ENCODE measurements around the gene INSYN2B.

Gene INSYN2B

DNA sequence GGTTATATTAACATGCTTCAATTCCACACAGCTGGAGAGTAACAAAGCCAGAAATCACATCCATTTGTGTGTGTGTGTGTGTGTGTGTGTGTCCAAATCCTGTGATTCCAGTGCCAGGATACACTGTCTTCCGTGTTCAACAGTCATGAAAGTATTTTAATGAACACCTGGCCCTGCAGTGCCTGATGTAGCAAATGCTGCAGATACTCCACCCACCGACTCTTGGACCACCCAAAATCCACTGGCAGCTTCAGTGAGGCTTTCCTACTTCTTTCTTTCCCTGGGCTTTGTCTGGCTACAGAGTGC is 13.1 kb upstream of the INSYN2B start:
- H3K27ac Mint-ChIP-seq (ENCODE audit: low read depth) = no peak overlapping the region
- ATAC-seq (replicated peaks; ENCODE audit: extremely low read depth, poor library complexity, severe bottlenecking) = no peak
- DNase-seq (ENCODE audit: low spot score in 2 of 2) = no peak
- peaks cover 7% of the 10 kb centered on the region for H3K4me1 Mint-ChIP-seq
- no peaks in the 10 kb centered on the region for H3K27me3 Mint-ChIP-seq
- H3K36me3 Mint-ChIP-seq (ENCODE audit: insufficient read depth) = peaks cover 27% of the 10 kb centered on the region
- H3K4me3 Mint-ChIP-seq = no peak overlapping the region
- H3K9me3 Mint-ChIP-seq = no peaks in the 10 kb centered on the region

DNA sequence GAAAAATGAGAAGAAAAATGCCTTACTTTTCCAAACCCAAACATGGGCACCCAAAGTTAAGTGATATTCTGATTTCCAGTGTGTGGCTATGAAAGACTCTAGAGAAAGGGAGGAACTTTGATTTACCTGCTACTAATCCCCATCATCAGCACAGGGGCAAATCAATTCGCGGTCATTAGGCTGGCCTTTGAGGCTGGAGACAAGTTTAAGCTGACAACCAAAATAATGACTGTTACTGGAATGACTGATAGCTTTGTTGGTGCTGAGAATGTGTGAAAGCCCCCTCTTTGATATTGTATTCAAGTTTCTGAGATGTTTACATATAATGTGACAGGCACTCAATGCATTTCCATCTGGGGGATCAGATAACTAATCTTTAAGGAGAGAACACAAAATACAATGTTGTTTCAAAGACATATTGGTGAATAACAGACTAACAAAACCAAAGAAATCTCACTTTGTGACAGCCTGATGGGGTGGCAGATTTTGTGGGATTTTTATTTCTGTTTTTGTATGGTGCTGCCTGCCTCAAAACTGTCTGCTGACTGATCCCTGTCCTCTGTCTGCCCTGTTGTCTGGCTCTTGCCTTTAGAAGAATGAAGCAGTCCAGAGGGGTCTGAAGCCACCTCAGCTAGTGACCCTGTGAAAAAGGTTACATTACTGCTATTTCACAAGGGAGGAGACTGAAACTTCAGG is 12.6 kb upstream of the INSYN2B start:
- Mint-ChIP-seq H3K36me3 (ENCODE audit: insufficient read depth) (peaks cover 23% of the 10 kb centered on the region), H3K27ac (ENCODE audit: low read depth) (no peak overlapping the region)

DNA sequence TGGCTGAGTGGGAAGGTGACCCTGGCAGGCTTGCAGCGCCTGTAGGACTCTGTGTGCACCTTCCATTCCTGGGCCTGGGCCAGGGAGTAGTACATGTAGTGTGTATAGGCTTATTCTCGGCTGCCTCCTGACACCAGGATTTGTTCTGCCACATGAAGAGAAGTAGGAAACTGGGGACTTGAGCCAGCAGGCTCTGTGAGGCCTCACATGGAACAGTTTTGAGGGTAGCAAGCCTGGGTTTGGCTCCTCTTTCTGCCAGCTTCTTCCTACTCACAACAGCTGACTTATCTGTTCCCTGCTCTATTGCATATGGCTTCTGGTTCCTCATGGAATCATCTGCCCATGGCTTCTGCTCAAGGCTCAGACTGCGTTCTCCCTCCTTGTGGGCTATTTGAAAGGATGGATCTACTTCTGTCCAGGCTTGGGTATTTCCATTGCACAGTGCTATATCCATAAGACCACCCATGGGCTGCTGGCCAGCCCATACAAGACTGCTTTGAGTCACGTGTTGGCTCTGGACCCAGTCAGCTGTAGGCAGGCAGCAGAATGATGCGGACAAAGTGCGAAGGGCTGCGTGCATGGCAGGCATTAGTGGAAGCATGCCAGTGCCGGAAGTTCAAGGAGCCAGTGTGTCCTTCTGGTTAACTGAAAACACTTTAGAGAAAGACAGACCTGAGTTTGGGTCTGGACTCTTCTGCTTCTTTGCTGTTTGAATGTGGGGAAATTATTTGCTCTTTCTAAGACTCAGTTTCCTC is 11.0 kb upstream of the INSYN2B start:
- Mint-ChIP-seq H3K4me3 (no peak overlapping the region), H3K4me1 (peaks cover 7% of the 10 kb centered on the region), H3K36me3 (ENCODE audit: insufficient read depth) (peaks cover 24% of the 10 kb centered on the region), H3K27ac (ENCODE audit: low read depth) (no peak overlapping the region), H3K27me3 (no peaks in the 10 kb centered on the region), H3K9me3 (no peaks in the 10 kb centered on the region)
- DNase-seq (ENCODE audit: low spot score in 2 of 2) (no peak), ATAC-seq (replicated peaks; ENCODE audit: extremely low read depth, poor library complexity, severe bottlenecking) (no peak)

More for the DNA sequence above, 12.6 kb upstream of the INSYN2B start:
- DNase-seq (ENCODE audit: low spot score in 2 of 2) (no peak), ATAC-seq (replicated peaks; ENCODE audit: extremely low read depth, poor library complexity, severe bottlenecking) (no peak)
- no peak overlapping the region for H3K4me3 Mint-ChIP-seq
- H3K4me1 Mint-ChIP-seq = peaks cover 7% of the 10 kb centered on the region
- no peaks in the 10 kb centered on the region for H3K9me3 Mint-ChIP-seq
- no peaks in the 10 kb centered on the region for H3K27me3 Mint-ChIP-seq

DNA sequence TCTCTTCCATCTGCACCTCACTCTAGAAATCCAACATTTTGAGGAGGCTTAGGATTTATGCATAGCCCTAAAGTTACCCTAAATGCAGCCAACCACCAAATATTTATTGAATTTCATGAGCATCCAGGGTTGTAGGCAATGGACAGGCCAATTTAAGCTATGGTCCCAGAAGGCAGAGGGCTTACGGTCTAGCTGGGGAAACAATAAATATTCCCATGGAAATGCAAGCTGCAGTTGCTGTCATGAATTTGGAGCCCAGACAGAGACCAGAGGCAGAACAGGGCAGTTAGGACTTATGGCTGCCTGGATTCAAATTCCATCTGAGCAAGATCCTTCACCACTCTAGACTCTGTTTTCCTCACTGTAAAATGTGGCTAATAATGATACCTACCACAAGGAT is 9.1 kb upstream of the INSYN2B start:
- ATAC-seq (replicated peaks; ENCODE audit: extremely low read depth, poor library complexity, severe bottlenecking) (no peak), DNase-seq (ENCODE audit: low spot score in 2 of 2) (no peak)
- Mint-ChIP-seq H3K4me3 (no peak overlapping the region), H3K27ac (ENCODE audit: low read depth) (no peak overlapping the region), H3K27me3 (no peaks in the 10 kb centered on the region), H3K36me3 (ENCODE audit: insufficient read depth) (peaks cover 29% of the 10 kb centered on the region), H3K4me1 (peaks cover 7% of the 10 kb centered on the region), H3K9me3 (no peaks in the 10 kb centered on the region)

DNA sequence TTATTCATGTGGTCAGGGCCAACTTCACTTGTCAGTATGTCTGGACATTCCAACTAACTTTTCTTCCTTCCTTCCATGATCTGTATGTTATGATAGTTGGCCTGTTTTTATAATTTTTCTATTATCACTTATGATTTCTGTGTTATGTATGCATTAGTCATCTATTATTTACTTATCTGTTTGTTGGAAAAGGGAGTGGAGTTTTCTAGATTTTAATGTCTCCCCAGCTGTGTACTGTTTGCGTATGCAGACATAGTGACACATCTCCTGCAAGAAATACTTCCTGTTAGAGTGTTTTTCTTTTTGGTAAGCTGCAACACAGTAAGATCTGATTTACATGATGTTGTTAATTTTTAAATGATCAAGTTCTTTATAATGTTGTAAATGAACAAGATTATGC is 8.7 kb upstream of the INSYN2B start:
- ATAC-seq (replicated peaks; ENCODE audit: extremely low read depth, poor library complexity, severe bottlenecking) (no peak), DNase-seq (ENCODE audit: low spot score in 2 of 2) (no peak)
- Mint-ChIP-seq H3K4me1 (peaks cover 7% of the 10 kb centered on the region), H3K27me3 (no peaks in the 10 kb centered on the region), H3K4me3 (no peak overlapping the region), H3K36me3 (ENCODE audit: insufficient read depth) (peaks cover 29% of the 10 kb centered on the region), H3K9me3 (no peaks in the 10 kb centered on the region), H3K27ac (ENCODE audit: low read depth) (no peak overlapping the region)

DNA sequence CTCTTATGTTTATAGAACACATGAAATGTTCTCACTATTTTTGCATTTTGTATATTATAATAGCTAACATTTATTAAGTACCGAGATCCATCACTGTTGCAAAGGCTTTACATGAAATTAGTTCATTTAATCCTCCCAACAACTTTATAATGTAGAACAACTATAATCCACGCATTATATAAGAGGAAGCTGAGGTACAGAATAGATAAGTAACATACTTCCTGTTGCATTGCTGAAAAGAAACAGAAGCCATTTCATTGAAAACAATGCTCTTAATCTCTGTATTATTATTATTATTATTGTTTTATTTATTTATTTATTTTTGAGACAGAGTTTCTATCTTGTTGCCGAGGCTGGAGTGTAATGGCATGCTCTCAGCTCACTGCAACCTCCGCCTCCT is 7.9 kb upstream of the INSYN2B start:
- H3K27me3 Mint-ChIP-seq = no peaks in the 10 kb centered on the region
- no peaks in the 10 kb centered on the region for H3K9me3 Mint-ChIP-seq
- H3K4me1 Mint-ChIP-seq = peaks cover 7% of the 10 kb centered on the region
- no peak overlapping the region for H3K27ac Mint-ChIP-seq (ENCODE audit: low read depth)
- no peak overlapping the region for H3K4me3 Mint-ChIP-seq
- peaks cover 35% of the 10 kb centered on the region for H3K36me3 Mint-ChIP-seq (ENCODE audit: insufficient read depth)
- ATAC-seq (replicated peaks; ENCODE audit: extremely low read depth, poor library complexity, severe bottlenecking) = no peak
- DNase-seq (ENCODE audit: low spot score in 2 of 2) = no peak

DNA sequence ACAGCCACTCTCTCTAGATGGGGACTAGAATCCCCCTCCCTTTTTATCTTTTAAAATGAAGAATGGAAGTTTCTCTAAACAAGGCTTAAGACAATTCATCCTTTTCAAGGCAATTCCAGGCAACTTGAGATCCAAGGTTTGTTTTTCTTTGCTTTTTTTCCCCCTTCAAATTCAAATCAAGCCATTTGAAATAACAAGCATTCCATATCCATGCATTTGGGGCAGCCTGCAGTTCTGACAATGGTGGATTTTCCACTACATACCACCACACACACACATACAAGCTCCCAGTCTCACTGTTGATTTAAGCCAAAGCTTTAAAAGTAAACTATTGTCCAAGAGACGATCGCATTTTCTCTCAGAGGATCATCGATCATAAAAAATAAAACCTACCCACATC is 424 bp downstream of the INSYN2B start:
- ATAC-seq (replicated peaks; ENCODE audit: extremely low read depth, poor library complexity, severe bottlenecking) = no peak
- Mint-ChIP-seq H3K27ac (ENCODE audit: low read depth) (no peak overlapping the region), H3K27me3 (no peaks in the 10 kb centered on the region), H3K4me1 (peaks cover 16% of the 10 kb centered on the region), H3K36me3 (ENCODE audit: insufficient read depth) (peaks cover 37% of the 10 kb centered on the region), H3K9me3 (no peaks in the 10 kb centered on the region), H3K4me3 (no peak overlapping the region)
- no peak for DNase-seq (ENCODE audit: low spot score in 2 of 2)

DNA sequence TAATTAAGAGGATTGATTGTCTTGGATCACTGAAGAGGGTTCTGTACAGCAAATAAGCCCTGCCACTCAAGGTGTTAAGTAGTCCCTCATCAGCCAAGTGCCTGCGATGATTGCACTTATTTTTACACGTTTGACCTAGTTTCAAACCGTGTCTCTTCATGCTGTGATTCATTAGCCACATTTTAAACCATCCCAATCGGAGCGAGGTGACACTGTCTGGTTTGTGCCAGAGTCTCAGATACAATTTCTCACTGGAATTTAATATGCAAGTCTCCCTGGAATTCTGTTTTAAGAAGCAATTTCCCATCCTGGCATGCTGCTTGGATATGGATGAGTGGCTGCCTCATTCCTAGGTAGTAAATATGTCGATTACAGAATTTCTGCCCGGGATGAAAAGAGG is 1.6 kb downstream of the INSYN2B start:
- Mint-ChIP-seq H3K27me3 (no peaks in the 10 kb centered on the region), H3K36me3 (ENCODE audit: insufficient read depth) (peaks cover 31% of the 10 kb centered on the region), H3K4me1 (peaks cover 16% of the 10 kb centered on the region), H3K9me3 (no peaks in the 10 kb centered on the region), H3K27ac (ENCODE audit: low read depth) (no peak overlapping the region), H3K4me3 (no peak overlapping the region)
- DNase-seq (ENCODE audit: low spot score in 2 of 2) (no peak), ATAC-seq (replicated peaks; ENCODE audit: extremely low read depth, poor library complexity, severe bottlenecking) (no peak)

DNA sequence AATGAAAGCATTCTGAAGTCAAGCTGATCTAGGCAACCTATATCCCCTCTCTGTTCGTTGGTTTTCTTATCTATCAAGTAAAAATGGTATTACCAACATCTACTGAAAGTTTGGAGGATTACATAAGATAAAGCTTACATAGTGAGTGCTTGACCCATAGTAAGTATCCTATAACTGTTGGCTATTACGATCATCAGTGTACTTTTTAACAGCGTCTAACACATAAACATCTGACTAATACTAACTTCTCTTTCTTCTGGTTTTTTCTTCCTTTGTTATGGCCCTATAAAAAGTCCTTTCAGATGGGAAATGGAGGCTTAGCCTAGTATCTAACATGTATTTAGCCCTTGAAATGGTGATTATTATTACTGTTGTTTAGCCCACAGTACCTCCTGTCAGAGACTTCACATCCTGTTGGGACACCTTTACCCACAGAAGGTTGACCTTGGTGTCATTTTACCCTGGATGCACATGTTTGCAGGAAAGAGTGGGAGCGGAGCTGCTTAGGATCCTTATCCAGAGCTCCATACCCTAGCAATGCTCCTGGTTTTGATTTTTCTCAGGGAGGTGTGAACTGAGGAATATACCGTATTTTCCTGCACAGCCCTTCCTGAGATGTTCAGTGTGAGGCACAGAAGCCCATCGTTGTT is 6.0 kb downstream of the INSYN2B start:
- Mint-ChIP-seq H3K36me3 (ENCODE audit: insufficient read depth) (peaks cover 15% of the 10 kb centered on the region), H3K4me1 (peaks cover 15% of the 10 kb centered on the region), H3K27me3 (no peaks in the 10 kb centered on the region), H3K27ac (ENCODE audit: low read depth) (no peak overlapping the region), H3K9me3 (no peaks in the 10 kb centered on the region), H3K4me3 (no peak overlapping the region)
- no peak for DNase-seq (ENCODE audit: low spot score in 2 of 2)
- no peak for ATAC-seq (replicated peaks; ENCODE audit: extremely low read depth, poor library complexity, severe bottlenecking)

DNA sequence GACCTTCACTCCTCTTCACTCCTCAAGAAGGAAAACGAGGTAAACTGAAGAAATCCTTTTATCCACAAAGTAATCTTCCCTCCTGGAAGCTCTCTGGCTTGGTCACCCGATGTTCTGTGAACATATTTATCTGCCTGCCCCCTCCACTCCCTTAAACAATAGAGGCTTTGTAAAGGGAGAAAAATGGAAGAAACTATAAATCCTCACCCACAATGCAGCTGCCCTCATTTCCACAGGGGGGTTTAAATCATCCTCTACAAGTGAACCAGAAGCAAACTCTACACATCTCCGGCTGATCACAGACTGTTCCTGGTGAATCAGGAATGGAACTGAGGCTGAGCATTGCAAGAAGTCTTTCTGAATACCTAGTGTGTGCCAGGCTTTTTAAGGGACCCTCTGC is 7.2 kb downstream of the INSYN2B start:
- ATAC-seq (replicated peaks; ENCODE audit: extremely low read depth, poor library complexity, severe bottlenecking) (no peak), DNase-seq (ENCODE audit: low spot score in 2 of 2) (no peak)
- H3K36me3 Mint-ChIP-seq (ENCODE audit: insufficient read depth) = peaks cover 15% of the 10 kb centered on the region
- H3K27ac Mint-ChIP-seq (ENCODE audit: low read depth) = no peak overlapping the region
- no peaks in the 10 kb centered on the region for H3K27me3 Mint-ChIP-seq
- no peak overlapping the region for H3K4me3 Mint-ChIP-seq
- H3K4me1 Mint-ChIP-seq = peaks cover 24% of the 10 kb centered on the region
- no peaks in the 10 kb centered on the region for H3K9me3 Mint-ChIP-seq

DNA sequence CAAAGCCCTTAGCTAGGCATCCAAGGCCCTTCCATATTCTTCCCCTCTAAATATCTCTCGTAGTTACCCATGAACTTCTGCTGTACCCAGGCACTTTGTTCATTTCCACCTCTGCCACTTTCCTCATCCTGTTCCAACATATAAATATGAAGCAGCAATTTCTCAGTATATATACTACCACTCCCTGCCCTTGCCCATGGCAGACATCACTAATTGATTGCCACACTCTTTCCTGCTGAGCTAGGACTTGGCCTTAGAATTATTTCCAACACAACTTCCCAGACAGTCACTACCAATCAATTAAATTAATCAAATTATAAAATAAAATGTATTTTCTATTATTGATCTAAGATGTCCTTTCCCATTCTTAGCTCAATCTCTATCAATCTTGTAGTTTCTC is 8.5 kb downstream of the INSYN2B start:
- H3K36me3 Mint-ChIP-seq (ENCODE audit: insufficient read depth) = peaks cover 17% of the 10 kb centered on the region
- no peak for ATAC-seq (replicated peaks; ENCODE audit: extremely low read depth, poor library complexity, severe bottlenecking)
- H3K4me1 Mint-ChIP-seq = peaks cover 37% of the 10 kb centered on the region
- H3K4me3 Mint-ChIP-seq = no peak overlapping the region
- DNase-seq (ENCODE audit: low spot score in 2 of 2) = no peak
- H3K27ac Mint-ChIP-seq (ENCODE audit: low read depth) = no peak overlapping the region
- no peaks in the 10 kb centered on the region for H3K27me3 Mint-ChIP-seq
- H3K9me3 Mint-ChIP-seq = no peaks in the 10 kb centered on the region

DNA sequence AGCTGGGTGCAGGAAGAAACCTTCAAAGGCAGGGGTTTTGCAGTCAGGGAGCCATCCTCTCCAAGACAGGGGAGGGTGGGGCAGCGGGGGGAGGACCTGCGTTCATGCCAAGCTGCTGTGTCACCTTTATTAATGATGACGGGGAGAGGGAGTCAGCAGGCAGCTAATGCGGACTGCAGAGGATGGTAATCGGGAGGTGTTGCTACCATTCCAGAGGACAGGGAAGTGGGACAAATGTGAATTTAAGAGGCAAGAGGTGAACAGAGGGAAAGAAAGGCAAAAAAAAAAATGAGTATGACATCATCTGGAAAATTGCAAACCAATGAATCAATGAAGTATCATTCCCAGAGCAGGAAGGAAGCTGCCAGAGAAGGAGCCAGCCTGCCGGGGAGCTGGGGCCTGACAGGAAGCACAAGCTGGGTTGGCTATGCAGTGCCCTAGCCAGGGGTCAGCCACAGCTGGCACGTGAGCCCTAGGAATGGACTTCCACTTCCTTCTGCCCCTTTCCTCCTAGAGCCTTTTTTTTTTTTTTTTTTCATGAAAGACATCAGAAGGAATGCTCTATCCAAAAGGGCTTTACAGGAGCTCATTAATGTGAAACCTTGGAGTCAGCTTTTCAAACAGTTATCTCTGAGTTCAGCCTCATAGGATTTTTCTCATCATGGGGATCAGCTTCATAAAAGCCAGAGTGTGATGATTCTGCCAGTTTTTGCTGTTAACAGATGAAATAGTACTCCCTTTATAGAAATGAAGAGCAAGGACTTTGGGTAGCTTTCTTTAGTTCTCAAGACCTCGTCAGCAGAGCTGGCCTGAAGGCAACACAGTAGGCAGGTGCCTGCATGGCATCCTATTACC is 9.2 kb downstream of the INSYN2B start:
- DNase-seq (ENCODE audit: low spot score in 2 of 2) (no peak), ATAC-seq (replicated peaks; ENCODE audit: extremely low read depth, poor library complexity, severe bottlenecking) (no peak)
- peaks cover 18% of the 10 kb centered on the region for H3K36me3 Mint-ChIP-seq (ENCODE audit: insufficient read depth)
- H3K4me1 Mint-ChIP-seq = peaks cover 38% of the 10 kb centered on the region
- no peak overlapping the region for H3K4me3 Mint-ChIP-seq
- no peaks in the 10 kb centered on the region for H3K27me3 Mint-ChIP-seq
- H3K9me3 Mint-ChIP-seq = no peaks in the 10 kb centered on the region
- no peak overlapping the region for H3K27ac Mint-ChIP-seq (ENCODE audit: low read depth)
